Stimulated activated CD8-positive, alpha-beta memory T cell treated with anti-CD3 and anti-CD28 coated beads, Interleukin-4, amount 100 ng/mL, for 1 hour (primary cell): Measurements from ENCODE around the gene WDR93.
A peak's percentile ranks its signal among the peaks of the same experiment; 100 is the strongest.

ENCODE experiments used
- DNase-seq, 2 donors: peaks; one replicate each; pipeline ENCODE4 v3.0.0-alpha.2; 2020; ENCODE audit warnings: low read depth in 2 of 2, low spot score in 1 of 2

WDR93 gene

DNA sequence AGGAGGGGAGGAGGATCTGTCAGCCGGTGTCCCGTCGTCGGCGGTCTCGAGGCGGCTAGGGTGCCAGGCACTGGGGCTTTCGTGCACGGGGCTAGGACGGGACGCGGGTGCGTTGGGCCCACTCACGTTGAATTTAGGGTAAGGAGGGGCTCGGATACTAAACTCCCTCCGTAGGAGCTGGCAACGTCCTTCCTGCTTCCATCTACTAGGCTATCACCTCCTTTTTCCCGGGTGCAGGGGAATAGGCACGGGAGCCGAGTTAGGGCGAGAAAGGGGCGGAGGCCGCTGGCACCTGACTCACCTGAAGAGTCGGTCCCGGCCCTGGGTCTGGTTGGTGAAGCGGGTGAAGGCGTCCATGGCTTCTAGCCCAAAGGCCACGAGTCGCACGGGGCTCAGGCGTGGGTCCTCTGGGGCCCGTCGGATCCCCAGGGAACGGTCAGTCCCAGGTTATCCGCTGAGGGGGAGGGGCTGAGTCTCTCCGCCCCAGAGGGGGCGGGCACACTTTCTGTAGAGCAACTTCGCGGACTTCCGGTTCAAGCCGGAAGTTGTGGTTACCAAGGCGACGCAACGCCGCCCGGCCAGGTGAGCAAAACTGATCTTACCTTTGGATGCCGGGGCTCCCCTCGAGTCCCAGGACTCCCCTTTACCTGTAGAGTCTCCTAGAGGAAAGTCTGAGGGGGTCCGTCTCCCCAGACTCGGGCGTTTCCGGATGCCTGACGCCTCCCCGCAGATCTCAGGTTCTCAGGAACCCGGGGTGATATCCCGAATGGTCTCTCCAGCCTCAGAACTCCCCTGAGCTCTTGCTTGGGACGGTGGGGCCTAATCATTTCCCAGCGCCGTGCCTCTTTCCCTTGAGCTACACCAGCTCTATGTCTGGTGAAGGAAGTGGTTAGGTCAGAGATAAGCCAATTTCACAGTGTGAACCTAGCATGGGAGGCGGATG, at the start of gene WDR93, which contains the start of gene PEX11A:
Gene WDR93 (plus strand): TSS at position 536 of the 943 bp plus-strand sequence. CDS start 10,936 bp downstream, outside the sequence.
Gene PEX11A (minus strand): TSS at position 479 of the 943 bp plus-strand sequence. CDS start 122 bp downstream, at position 357.
- peak; percentile 28 to 49 for DNase-seq

DNA sequence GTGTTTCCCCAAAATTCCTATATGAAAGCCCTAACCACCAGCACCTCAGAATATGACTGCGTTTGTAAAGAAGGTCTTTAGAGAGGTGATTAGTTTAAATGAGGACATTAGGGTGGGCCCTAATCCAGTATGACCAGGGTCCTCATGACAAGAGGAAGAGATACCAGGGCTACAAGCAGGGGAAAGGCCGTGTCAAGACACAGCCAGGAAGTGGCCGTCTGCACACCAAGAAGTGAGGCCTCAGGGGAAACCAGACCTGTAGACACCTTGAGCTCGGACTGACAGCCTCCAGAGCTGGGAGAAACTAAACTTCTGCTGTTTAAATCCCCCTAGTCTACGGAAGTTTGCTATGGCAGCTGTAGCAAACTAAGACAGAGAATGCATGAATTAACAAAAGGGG, 49.6 kb upstream of the WDR93 start:
- no peak for DNase-seq

GRCh38 chr15:89642106-89642505, 48.5 kb upstream of the WDR93 start:
- no peak for DNase-seq

GRCh38 chr15:89645680-89646079, 44.9 kb upstream of the WDR93 start:
- no peak for DNase-seq

- no peak for DNase-seq
Observed at GRCh38 chr15:89646416-89647141, 44.0 kb upstream of the WDR93 start.

- peak; percentile 9 to 24 for DNase-seq
Observed at GRCh38 chr15:89647191-89647851, 43.3 kb upstream of the WDR93 start.

DNA sequence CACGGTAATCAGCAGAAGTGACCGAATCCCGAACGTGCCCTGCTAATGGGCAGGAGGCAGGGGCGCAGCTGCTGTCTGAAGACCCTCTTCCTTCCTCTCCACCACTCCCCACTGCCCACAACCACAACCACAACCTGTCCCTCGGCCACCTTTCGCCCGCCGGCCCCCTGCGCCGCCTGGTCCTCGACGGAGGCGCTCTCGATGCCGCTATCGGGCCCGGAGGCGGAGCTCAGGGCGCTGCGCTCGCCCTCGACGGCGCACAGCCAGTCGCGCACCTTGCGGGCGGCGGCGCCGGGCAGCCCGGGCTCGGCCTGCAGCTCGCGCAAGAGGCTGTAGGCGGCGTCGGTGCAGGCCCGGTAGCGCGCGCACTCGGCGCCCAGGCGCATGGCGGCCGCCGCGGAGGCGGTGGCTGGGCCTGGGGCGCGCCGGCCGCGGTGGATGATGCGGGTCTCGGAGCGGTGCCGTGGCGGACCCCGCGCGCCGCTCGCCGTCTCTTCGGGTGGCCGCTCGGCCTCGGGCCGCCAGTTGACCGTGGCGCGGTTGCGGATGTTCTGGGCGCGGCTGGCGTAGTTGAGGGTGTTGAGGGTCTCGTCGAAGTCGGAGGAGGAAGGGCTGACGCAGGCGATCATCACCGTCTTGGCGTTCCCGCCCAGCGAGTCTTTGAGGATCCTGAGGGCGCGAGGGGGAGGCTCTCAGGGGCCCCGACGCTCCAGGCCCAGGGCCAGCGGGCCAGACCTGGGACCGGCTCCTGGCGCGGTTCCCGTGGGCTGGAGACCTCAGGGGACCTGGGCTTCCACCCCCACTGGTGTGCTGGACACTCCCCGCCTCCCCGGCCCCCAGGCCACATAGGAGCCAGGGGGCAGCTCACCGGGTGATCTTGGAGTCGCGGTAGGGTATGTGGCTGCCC, 42.3 kb upstream of the WDR93 start:
- DNase-seq: no peak

- DNase-seq: no peak
Observed at GRCh38 chr15:89649013-89649625, 41.5 kb upstream of the WDR93 start.

DNA sequence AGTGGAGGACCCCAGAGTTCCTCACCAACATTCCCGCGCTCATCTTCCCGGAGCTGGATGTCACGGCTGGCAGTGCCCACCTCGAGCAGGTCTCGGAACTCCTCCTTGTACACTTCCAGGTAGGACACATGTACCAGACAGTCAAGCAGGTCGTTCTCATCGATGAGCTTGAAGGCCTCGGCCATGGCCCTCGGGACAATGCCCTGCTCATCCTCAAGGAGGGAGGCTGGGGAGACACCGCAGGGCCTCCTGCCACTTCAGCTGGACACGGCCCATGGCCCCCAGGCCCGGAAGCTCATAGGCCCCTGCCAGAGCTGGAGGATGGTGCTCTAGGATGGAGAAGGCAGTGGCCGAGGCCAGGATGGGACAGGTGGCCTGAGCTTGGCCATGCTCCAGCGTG, 40.9 kb upstream of the WDR93 start:
- no peak for DNase-seq

DNA sequence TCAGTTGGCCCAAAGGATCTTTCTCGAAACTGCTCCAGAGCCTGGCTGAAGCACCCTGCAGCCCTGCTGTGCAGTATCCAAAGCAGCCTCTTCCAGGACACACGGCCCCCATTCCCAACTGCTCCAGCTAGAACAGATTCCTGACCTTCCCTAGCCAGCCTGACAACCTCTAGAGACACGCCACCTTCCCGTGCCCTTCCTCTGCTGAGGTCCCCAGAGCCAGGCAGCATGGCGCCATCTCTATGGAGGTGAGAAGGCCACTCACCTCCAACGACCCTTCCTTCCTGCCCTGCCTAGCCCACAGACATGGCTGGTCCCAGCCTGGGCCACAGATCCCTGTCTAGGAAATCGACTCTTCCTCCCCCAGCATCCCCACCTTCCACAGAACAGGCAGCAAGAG, 38.5 kb upstream of the WDR93 start:
- no peak for DNase-seq

DNA sequence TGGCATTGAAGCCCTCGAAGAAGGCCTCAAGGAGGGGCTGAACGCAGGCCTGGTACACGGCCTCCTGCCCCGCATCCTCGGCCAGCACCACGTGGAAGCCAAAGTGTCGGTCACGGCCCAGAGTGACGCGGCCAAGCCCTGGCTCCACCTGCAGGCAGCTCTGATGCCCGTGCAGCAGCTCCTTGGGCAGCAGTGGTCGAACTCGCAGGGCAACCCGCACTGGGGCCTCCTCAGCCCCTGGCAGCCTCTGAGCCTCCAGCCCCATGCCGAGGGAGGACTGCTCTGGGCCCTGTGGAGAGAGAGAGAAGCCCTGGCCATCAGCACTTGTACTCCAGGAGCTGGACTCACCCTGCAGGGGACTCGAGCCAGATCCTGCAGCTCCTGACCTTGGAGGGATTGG, 37.9 kb upstream of the WDR93 start:
- DNase-seq: no peak

DNA sequence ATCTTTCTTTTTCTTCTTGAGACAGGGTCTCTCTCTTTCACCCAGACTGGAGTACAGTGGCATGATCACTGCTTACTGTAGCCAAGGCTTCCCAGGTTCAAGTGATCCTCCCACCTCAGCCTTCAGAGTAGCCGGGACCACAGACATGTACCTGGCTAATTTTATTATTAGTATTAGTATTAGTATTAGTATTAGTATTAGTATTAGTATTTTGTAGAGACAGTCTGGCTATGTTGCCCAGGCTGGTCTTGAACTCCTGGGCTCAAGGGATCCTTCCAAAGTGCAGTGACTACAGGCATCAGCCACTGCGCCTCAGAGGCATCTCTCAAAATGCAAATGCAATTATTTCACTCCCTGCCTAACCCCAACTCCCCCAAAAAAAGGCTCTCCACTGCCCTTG, 37.0 kb upstream of the WDR93 start:
- DNase-seq: no peak

DNA sequence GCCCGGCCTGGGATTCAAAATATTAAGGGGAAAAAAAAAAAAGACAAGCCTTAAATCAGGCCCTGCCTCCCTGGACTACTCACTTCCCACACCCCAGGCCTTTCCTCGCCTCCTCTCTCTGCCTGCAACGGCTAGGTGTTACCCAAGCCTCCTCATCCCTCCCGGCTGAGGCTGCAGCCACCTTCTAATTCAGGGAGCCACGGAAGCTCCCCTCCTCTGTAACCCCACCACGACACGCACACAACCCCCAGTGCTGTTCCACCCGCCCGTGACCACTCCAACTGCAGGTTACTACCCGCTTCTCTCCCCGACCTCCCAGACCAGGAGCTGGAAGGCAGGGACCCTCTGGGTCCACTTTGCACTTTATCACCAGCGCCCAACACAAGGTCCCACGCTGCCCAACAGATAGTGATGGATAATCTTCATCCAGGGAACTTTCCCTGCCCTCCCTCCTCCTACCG, 36.3 kb upstream of the WDR93 start:
- DNase-seq: no peak

- DNase-seq: no peak
Observed at GRCh38 chr15:89654847-89655805, 35.5 kb upstream of the WDR93 start, which contains the start of gene KIF7. KIF7 (minus strand) TSS chr15:89655467; CDS start chr15:89652930, 2,537 bp downstream.

DNA sequence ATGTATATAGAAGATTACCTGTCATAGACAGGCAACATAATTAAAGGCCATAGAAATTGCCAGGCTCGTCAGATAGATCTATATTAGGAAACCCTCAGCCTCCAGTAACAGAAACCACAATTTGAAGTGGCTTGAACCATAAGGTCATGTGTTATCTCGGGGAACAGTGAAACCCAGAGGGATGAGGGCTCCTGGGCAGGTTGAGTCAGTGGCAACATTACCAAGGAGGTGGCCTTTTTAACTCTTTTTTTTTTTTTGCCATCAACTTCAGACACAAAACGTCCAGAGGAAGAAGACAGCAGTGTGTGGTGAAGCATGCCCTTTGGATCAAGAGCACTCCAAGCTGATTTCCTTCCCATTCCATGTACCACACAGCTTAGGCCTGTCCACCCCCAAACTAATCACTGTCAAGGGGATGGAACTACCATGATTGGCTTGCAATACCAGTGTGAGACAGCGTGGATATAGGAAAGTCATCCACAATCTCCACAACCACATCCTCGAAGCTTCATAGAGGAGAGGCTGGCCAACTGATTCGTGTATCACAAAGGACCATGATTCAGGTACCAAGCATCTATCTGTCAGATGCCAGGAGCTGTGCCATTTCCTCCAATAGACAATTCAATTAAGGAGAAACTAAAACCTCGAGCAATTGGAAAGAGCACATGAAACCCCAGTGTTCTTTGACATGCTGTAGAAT, 34.3 kb upstream of the WDR93 start:
- DNase-seq: no peak

GRCh38 chr15:89657686-89658200, 32.9 kb upstream of the WDR93 start:
- DNase-seq: no peak

GRCh38 chr15:89659295-89659694, 31.3 kb upstream of the WDR93 start:
- no peak for DNase-seq

DNA sequence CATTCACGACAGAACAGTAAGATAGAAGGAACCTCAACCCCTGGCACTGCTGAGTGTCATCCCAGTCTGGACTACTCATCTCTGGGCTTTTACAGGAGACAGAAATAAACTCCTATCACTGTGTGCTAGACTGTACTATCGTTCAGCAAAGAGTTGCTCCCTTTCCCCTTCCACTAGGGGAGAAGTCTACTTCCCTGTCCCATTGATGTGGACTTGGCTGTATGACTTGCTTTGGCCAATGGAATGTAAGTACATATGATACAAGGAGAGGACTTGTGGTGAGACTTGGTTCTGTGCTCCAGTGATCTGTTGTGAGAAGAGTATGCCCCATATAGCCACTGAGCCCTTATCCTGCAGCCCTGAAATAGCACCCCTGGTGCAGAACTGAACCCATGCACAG, 30.1 kb upstream of the WDR93 start:
- DNase-seq: no peak
